HCT116 (cell line): ENCODE data around the gene OR2V2. TPM values are rescaled to one million over a fixed set of nuclear protein-coding genes. Genes with fewer than 3 reads are reported as not detected.

ENCODE experiments used
- ATAC-seq: fragments of 200-7000 bp; cut with Tn5 transposase; 2 replicates; pipeline ENCODE4 v1.9.1; 2020; ENCODE audit warnings: mild to moderate bottlenecking, moderate library complexity
- BruUV-seq: library from RNA; stranded (reverse); fragments of 400-500 nt; replicated peaks from 2 replicates; lab custom pipeline; 2021; lab: Mats Ljungman, UMichigan
- CTCF ChIA-PET: fragments of 300-600 bp; sonication (Branson Sonifier 250); formaldehyde crosslinking; loops from one replicate; lab custom pipeline; 2021; ENCODE audit warnings: antibody characterized with exemption; lab: Charles Lee
- POLR2A ChIA-PET: fragments of 300-600, 350-600 bp; sonication (Branson Sonifier 250); formaldehyde crosslinking; loops from one replicate; lab custom pipeline; 2021; ENCODE audit warnings: antibody characterized with exemption; lab: Charles Lee
- RAD21 ChIA-PET, 2 experiments: fragments of 300-600 bp; sonication (Branson Sonifier 250); formaldehyde crosslinking; loops; one replicate each; lab custom pipeline; 2023; ENCODE audit warnings: low total read pairs in 2 of 2; ENCODE audit not compliant: uncharacterized antibody in 2 of 2, unreplicated experiment in 2 of 2, low non-redundant PET in 1 of 2; lab: Charles Lee
- DNase-seq: peaks from one replicate; pipeline ENCODE4 v3.0.0-alpha.2; 2010; ENCODE audit warnings: low read depth, low spot score
- H2AFZ ChIP-seq: fragments of 200-600 bp; shearing (Covaris generic), sonication (generic); 2 replicates; pipeline ENCODE4 v1.6.1; 2017; ENCODE audit warnings: low read depth, mixed run types, mixed read lengths, antibody characterized with exemption, low read length; ENCODE audit not compliant: poor library complexity, severe bottlenecking
- H3K27ac ChIP-seq: 2 replicates; pipeline ENCODE4 v1.5.1; 2012; ENCODE audit warnings: low read depth, low read length
- H3K27me3 ChIP-seq: fragments of 200-600 bp; sonication (generic); 2 replicates; pipeline ENCODE4 v1.6.1; 2016; ENCODE audit warnings: mixed run types, low read length, mixed read lengths; ENCODE audit not compliant: insufficient read depth
- H3K36me3 ChIP-seq, 2 experiments: fragments of 200-500 bp in 1 of 2; fragments of 200-600 bp in 1 of 2; sonication (Bioruptor generic) in 1 of 2; sonication (generic) in 1 of 2; 2 replicates each; pipeline versions ENCODE4 v1.5.1 to v1.6.1; 2014 to 2016; ENCODE audit warnings: low read length in 2 of 2, inconsistent platforms in 1 of 2, mixed read lengths in 1 of 2, mixed run types in 1 of 2; ENCODE audit not compliant: insufficient read depth in 2 of 2, control insufficient read depth in 1 of 2
- H3K4me1 ChIP-seq, 2 experiments: fragments of 200-600 bp in 1 of 2; sonication (generic) in 1 of 2; 2 replicates each; pipeline versions ENCODE4 v1.5.1 to v1.6.1; 2012 to 2017; ENCODE audit warnings: low read length in 2 of 2, inconsistent platforms in 1 of 2, mild to moderate bottlenecking in 1 of 2, mixed read lengths in 1 of 2, mixed run types in 1 of 2, moderate library complexity in 1 of 2; ENCODE audit not compliant: insufficient read depth in 2 of 2, control insufficient read depth in 1 of 2
- H3K4me2 ChIP-seq: fragments of 200-600 bp; sonication (generic); 2 replicates; pipeline ENCODE4 v1.6.1; 2017; ENCODE audit warnings: mixed run types, low read length, mixed read lengths
- H3K4me3 ChIP-seq, 2 experiments: fragments of 200-600 bp in 1 of 2; sonication (generic) in 1 of 2; replicated peaks in 1 of 2; 2 replicates each; pipeline ENCODE4 v1.5.1; 2011 to 2016; ENCODE audit warnings: low read length in 2 of 2, control low read depth in 1 of 2, low read depth in 1 of 2, mild to moderate bottlenecking in 1 of 2, mixed read lengths in 1 of 2, mixed run types in 1 of 2
- H3K79me2 ChIP-seq: fragments of 200-600 bp; sonication (generic); 2 replicates; pipeline ENCODE4 v1.6.1; 2017; ENCODE audit warnings: mild to moderate bottlenecking, mixed run types, low read length, moderate library complexity, mixed read lengths; ENCODE audit not compliant: insufficient read depth
- H3K9ac ChIP-seq: fragments of 200-600 bp; sonication (generic); 2 replicates; pipeline ENCODE4 v1.6.1; 2016; ENCODE audit warnings: low read length, mixed read lengths
- H3K9me2 ChIP-seq: fragments of 200-600 bp; sonication (generic), shearing (Covaris generic); 2 replicates; pipeline ENCODE4 v1.6.1; 2017; ENCODE audit warnings: mixed run types, mild to moderate bottlenecking, moderate library complexity; ENCODE audit not compliant: insufficient read depth
- H3K9me3 ChIP-seq, 2 experiments: fragments of 200-500 bp in 1 of 2; fragments of 200-600 bp in 1 of 2; sonication (Bioruptor generic) in 1 of 2; sonication (generic) in 1 of 2; 2 replicates each; pipeline ENCODE4 v1.6.1; 2014 to 2017; ENCODE audit warnings: low read length in 2 of 2, mixed read lengths in 2 of 2, inconsistent platforms in 1 of 2, low read depth in 1 of 2, mild to moderate bottlenecking in 1 of 2, mixed run types in 1 of 2, moderate library complexity in 1 of 2; ENCODE audit not compliant: control insufficient read depth in 1 of 2, insufficient read depth in 1 of 2
- H4K20me1 ChIP-seq: fragments of 200-600 bp; sonication (generic), shearing (Covaris generic); 2 replicates; pipeline ENCODE4 v1.6.1; 2017; ENCODE audit warnings: mixed run types, mild to moderate bottlenecking, moderate library complexity; ENCODE audit not compliant: insufficient read depth
- EZH2phosphoT487 ChIP-seq: fragments of 200-600 bp; IDR thresholded peaks from 2 replicates; pipeline ENCODE4 v1.6.1; 2018; ENCODE audit warnings: antibody characterized with exemption, borderline replicate concordance
- POLR2A ChIP-seq: IDR thresholded peaks from 2 replicates; pipeline ENCODE4 v1.7.0; 2011; ENCODE audit warnings: borderline replicate concordance; ENCODE audit not compliant: insufficient read depth, insufficient read length; ENCODE audit errors: extremely low read depth
- intact Hi-C: fragments of 100-400 bp; cut with micrococcal nuclease; formaldehyde crosslinking; loops from 2 replicates; pipeline ENCODE4 v1.10.0; 2022
- total RNA-seq: library from RNA; stranded (reverse); gene quantifications from one replicate; pipeline ENCODE4 v1.2.1, GENCODE V29; 2021; ENCODE audit not compliant: unreplicated experiment
- TF ChIP-seq, protein P1 (sequence below): IDR thresholded peaks from 2 replicates; pipeline ENCODE4 v1.6.1; 2011; ENCODE audit warnings: mild to moderate bottlenecking, low read length, moderate library complexity; ENCODE audit not compliant: insufficient replicate concordance; ENCODE audit errors: extremely low read depth

Gene OR2V2
- total RNA-seq, 1 experiment from 2014 or later = not detected

- TF ChIP-seq, protein P1, sequence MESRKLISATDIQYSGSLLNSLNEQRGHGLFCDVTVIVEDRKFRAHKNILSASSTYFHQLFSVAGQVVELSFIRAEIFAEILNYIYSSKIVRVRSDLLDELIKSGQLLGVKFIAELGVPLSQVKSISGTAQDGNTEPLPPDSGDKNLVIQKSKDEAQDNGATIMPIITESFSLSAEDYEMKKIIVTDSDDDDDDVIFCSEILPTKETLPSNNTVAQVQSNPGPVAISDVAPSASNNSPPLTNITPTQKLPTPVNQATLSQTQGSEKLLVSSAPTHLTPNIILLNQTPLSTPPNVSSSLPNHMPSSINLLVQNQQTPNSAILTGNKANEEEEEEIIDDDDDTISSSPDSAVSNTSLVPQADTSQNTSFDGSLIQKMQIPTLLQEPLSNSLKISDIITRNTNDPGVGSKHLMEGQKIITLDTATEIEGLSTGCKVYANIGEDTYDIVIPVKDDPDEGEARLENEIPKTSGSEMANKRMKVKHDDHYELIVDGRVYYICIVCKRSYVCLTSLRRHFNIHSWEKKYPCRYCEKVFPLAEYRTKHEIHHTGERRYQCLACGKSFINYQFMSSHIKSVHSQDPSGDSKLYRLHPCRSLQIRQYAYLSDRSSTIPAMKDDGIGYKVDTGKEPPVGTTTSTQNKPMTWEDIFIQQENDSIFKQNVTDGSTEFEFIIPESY = no peak
- TF ChIP-seq EZH2phosphoT487 = no peak
- no peak overlapping the region for H3K27ac ChIP-seq
- H3K4me2 ChIP-seq = no peak overlapping the region
- no peak overlapping the region for H3K4me3 ChIP-seq
- BruUV-seq = no TSS peak
- no peaks in the 10 kb centered on the region for H4K20me1 ChIP-seq
- no peaks in the 10 kb centered on the region for H3K36me3 ChIP-seq
- no peak overlapping the region for H3K9ac ChIP-seq
- H2AFZ ChIP-seq = no peak overlapping the region
- ATAC-seq = no peak
- H3K27me3 ChIP-seq = no peaks in the 10 kb centered on the region
- H3K9me2 ChIP-seq = no peaks in the 10 kb centered on the region
- intact Hi-C loops = no loop called here
- H3K79me2 ChIP-seq = no peaks in the 10 kb centered on the region
- H3K4me1 ChIP-seq = peaks cover 1% of the 10 kb centered on the region in 2 experiments; a peak in 1 of 4 replicates
- CTCF ChIA-PET = no interaction called here
- no peaks in the 10 kb centered on the region for H3K9me3 ChIP-seq
- POLR2A ChIA-PET = interaction anchor here (1.2 kb wide), 1 partner anchor 23 kb away, joined by 3 read pairs; no protein-coding TSS in a partner anchor
- RAD21 ChIA-PET = no interaction called here
- no peak for DNase-seq
Observed at GRCh38 chr5:181198106-181198685, 50.8 kb downstream of the OR2V2 start.

GRCh38 chr5:181198905-181199519 is 51.6 kb downstream of the OR2V2 start:
- H3K27ac ChIP-seq = no peak overlapping the region
- ATAC-seq (no peak), DNase-seq (no peak)
- no peaks in the 10 kb centered on the region; the same call in 1 of the 2 replicates for H3K79me2 ChIP-seq
- POLR2A ChIA-PET = interaction anchor here (0.5 kb wide), 1 partner anchor 63 kb away, joined by 3 read pairs; no protein-coding TSS in a partner anchor
- H3K4me2 ChIP-seq = no peak overlapping the region
- no peak overlapping the region for H3K9ac ChIP-seq
- H3K4me1 ChIP-seq = peaks cover 5 to 10% of the 10 kb centered on the region in 2 experiments; a peak in 2 of 4 replicates
- no peaks in the 10 kb centered on the region for H3K36me3 ChIP-seq
- RAD21 ChIA-PET = no interaction called here
- H2AFZ ChIP-seq = no peak overlapping the region
- H3K9me3 ChIP-seq = no peaks in the 10 kb centered on the region
- no peaks in the 10 kb centered on the region for H3K9me2 ChIP-seq
- H3K27me3 ChIP-seq = no peaks in the 10 kb centered on the region
- TF ChIP-seq POLR2A = no peak
- CTCF ChIA-PET = no interaction called here
- H3K4me3 ChIP-seq = no peak overlapping the region
- intact Hi-C loops = no loop called here
- no peaks in the 10 kb centered on the region for H4K20me1 ChIP-seq
- BruUV-seq = no TSS peak
